CD4-positive, alpha-beta T cell treated with Interleukin-12 subunit alpha and Interleukin-12 subunit beta, for 1 hour (primary cell): ENCODE measurements around the gene PAM.

Experiments used
- DNase-seq: peaks from one replicate; pipeline ENCODE4 v3.0.0-alpha.2; 2020

The PAM gene

DNA sequence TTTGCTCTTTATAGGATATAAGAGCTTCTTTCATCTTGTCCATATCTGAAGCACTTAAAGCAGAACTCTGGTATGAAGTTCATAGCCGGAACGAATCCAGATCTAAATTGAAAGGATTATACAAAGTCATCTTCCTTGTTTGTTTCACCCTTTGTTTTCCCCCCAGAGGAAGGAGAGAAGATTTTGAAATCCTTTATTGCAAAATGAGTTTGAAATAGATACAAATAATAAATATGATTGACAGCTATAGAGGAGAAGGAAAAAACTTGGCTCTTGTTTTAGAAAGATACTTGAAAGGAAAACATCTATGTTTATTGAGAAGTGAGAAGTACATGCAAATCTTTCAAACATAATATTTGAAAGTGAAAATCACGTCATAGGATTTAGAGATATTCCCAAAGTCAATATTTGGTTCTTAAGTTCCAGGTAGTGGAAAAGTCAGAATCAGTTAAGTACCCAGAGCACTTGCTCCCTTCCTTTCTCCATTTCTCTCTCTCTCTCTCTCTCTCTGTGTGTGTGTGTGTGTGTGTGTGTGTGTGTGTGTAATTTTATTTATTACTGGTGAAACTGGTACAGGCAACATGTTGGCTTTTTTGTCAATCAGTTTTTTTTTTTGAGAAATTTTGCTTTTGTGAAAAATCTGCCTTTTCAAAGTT, 27.2 kb downstream of the PAM start:
- DNase-seq: no peak

DNA sequence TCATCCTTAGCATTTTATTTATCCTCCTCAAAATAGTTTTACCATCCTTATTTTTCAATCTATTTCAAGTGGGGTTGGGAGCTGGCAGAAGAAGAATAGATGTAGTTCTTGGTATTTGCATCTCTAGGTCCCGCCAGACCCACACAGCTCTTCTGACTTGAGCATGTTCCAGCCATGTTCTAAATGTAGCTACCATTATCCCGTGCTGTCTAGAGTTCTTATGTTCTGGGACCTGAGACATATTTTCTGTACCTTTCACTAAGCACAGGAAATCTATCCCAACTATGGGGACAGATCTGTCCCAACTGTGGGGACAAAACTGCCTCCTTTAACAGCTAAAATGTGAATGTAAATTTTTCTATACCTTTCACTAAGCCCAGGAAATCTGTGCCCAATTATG, 32.0 kb downstream of the PAM start:
- no peak for DNase-seq

DNA sequence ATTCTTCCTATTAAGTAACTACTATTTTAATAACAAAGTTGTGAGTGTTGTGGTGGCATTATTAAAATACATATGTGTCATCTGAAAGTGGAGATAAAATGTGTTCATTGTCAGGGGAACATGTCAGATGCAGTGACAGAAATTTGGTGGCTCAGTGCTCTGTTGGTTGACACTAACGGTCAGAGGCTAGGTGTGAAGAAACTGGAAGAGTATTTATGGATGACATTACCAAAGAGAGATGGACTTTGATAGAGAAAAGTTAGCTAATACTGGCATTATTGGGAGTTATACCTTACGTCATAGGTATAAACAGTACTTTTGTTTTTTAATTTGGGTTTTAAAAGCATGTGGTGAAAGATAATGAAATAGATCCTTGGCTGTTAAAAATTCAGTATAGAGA, 33.7 kb downstream of the PAM start:
- no peak for DNase-seq

- no peak for DNase-seq
Observed at GRCh38 chr5:102789469-102789868, 34.4 kb downstream of the PAM start.

DNA sequence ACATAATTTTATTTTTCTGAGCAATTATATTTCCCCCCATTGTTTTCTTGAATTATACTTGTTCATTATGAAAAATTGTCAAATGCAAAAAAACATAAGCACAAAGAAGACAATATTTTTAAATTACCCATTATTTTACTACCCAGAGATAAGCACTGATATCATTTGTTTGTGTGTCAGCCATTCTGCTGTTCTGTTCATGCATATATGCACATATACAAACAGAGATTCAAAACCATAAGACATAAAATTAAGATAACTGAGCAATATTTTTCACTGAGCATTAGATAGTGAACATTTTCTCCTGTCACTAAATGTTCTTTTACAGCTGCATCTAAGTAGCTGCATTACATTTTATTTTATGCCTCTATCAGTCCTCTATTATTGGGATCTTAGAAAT, 35.6 kb downstream of the PAM start:
- DNase-seq: no peak

GRCh38 chr5:102792705-102793104, 37.6 kb downstream of the PAM start:
- DNase-seq: peak; percentile 18

DNA sequence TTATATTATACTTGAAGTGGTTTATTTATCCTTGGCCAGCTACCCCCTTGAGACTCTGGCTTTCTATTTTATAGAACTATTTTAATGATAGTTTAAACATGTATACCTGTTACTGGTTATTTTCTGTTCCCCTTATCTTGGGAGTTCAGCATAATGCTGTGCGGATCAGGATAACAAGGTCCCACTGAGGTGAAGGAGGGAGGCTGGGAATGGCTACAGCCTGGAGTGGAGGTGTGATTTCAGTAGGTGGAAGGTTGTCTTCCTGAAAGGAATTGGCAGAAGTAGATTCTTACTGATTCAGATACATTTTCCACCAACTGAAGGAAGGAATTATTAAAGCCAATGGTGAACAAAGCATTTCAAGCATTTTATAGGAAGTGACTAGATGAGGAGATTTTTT, 38.9 kb downstream of the PAM start:
- DNase-seq: no peak

DNA sequence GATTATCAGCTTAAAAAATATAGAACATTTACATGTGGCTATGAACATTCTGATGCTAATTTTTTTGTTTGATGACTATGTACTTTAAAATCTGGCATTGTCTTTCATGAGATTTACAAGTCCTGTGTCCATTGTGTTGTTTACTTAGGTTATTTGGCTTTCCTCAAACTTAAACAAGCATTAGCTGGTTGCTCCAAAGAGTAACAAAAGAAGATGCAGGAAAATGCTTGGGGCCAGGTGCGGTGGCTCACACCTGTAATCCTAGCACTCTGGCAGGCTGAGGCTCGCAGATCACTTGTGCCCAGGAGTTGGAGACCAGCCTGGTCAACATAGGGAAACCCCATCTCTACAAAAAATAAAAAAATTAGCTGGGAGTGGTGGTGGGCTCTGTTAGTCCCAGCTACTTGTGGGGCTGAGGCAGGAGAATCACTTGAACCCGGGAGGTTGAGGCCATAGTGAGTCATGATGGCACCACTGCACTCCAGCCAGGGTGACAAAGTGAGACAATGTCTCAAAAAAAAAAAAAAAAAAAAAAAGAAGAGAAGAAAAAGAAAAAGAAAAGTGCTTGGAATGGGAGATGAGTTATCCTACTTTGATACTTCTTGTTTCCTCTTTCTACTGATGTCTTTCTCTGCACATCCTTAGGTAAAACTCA, 39.7 kb downstream of the PAM start:
- no peak for DNase-seq

DNA sequence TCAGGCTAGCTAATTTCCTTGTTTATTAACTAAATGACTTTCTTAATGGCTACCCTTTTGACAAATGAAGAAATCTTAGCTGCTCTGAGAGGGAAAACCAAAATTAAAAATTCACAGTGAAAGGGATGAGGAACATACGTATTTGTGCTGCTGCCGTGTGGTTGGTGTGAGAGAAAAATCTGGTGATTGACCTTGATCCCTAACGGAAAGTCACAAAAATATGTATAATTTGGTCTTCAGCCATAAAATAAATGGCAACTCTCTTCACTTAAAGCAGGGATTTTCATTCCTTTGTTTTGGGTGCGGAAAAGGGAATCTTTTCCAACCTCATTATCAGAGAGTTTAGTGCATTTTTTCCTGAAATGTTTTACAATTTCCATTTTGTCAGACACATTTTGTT, 40.4 kb downstream of the PAM start:
- DNase-seq: no peak

GRCh38 chr5:102796009-102796408, 40.9 kb downstream of the PAM start:
- no peak for DNase-seq

DNA sequence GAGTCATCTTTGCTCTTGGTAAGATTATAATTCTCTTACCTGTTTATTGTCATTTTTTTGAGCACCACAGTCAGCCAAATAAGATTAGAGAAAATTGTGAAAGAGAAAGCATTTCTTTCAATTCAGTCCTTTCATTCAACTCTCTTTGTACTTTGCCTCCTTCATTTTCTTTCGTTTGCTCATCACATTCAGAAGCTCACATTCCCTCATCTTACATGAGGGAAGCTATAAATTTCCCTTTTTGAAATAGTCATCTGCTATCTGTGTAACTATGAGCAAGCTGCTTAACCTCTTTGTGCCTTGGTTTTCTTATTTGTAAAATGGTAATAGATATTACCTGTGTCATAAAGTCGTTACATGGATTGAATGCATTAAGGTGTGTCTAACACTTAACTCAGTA, 41.4 kb downstream of the PAM start:
- no peak for DNase-seq

- DNase-seq: no peak
Observed at GRCh38 chr5:102797322-102797884, 42.3 kb downstream of the PAM start.

DNA sequence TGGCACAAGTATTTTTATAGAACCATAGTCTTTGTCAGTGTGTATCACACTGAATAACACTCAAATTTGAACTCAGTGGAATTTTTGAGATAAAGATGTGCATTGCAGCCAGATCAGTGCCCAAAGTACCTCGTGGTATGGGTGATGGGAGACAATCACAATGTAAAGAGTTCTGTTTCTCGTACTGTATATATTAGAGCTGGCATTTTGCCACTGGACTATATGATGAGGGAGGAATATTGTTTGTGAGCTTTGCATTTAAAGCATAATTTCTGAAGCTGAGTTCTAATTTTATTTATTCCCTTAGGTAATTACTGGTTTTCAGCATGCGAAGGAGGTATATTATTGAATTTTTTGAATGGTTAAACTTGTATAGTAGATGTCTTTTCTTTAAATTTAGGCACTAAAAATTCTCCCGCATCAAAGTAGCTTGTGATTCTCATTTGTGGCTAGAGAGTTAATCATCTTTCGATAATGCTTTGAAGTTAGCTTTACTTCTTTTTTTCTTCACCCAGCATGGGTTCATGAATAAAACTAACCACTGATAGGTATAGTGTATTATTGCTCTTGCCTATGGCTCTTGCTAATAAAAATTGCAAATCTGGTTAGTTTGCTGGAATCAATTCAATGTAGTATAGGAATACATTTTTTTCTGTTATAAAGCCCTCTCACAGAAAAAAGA, 43.1 kb downstream of the PAM start:
- DNase-seq: no peak

DNA sequence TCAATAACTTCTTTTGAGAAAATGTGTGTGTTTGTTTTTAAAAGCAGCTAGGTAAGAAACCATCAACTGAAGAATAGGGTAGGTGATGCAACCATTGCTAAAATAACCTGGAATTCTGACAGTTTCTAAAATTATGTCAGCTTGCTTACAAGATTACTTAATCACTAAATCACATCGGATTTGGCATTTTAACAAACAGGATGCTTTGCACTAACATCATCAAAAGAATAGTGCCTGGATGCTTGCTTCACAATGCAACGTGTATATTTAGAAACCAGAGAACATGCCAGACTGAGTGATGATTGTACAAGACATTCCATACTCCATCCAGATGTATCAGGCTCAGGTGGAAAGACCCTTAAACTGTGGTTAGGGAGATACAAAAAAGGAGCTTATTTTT, 43.9 kb downstream of the PAM start:
- DNase-seq: no peak

DNA sequence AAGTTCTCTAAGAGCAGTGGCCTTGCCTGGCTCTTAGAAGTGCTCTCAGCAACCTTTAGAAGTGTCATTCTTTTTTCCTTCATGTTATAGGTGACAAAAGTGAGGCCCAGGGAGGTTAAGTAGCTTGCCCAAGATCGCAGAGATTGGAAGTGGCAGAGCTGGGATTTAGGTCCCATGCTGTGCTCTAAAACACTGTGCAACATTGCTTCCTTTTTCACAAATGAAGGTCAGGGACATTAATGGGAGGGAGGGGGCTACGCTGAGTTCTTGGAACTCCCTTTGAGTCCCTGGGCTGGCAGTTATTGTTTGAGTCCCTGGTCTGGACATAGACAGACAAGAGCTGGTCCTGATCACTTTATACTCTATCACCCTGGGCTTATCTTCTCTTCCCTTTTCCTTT, 45.3 kb downstream of the PAM start:
- DNase-seq: no peak

DNA sequence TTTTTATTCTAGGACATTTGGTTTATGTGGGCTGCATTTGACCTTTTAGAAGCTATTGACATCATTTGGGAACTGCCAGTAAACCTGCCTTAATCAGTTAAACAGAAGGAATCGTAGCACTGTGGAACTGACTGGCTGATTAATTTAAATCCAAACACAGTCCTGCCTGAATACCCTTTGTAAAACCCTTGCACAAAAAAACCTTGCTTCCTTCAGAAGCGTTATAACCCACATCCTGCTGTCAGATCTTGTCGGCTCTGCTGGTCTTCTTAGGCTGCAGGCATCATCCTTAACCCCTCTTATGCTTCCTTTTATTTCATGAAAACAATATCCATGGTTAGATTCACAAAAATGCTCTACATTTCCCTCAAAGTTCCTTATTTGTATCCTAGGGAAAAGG, 46.3 kb downstream of the PAM start:
- peak; percentile 51 for DNase-seq

DNA sequence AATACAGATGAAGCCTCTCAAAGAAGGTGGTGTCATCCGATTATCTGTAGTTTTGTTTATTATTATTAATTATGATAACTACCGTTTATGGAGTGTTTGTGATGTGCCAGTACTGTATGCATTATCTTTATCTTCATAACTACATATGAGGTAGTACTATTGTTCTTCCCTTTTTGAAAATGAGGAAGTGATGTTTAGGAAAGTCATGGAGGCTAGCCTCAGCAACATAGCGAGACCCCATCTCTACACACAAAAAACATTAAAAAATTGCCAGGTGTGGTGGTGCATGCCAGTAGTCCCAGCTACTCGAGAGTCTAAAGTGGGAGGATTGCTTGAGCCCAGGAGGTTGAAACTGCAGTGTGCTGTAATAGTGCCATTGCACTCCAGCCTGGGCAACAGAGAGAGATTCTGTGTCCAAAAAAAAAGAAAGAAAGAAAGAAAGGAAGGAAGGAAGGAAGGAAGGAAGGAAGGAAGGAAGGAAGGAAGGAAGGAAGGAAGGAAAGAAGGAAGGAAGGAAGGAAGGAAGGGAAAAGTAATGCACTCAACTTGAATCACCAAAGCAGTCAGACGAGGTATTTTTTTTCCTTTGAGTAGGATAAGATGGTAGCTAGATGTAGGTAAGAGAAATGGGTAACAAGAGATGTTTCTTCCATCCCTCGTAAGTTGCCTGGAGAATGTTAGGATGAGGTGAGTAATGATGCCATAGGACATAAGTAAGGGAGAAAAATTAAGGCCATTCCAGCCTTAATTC, 47.8 kb downstream of the PAM start:
- no peak for DNase-seq

DNA sequence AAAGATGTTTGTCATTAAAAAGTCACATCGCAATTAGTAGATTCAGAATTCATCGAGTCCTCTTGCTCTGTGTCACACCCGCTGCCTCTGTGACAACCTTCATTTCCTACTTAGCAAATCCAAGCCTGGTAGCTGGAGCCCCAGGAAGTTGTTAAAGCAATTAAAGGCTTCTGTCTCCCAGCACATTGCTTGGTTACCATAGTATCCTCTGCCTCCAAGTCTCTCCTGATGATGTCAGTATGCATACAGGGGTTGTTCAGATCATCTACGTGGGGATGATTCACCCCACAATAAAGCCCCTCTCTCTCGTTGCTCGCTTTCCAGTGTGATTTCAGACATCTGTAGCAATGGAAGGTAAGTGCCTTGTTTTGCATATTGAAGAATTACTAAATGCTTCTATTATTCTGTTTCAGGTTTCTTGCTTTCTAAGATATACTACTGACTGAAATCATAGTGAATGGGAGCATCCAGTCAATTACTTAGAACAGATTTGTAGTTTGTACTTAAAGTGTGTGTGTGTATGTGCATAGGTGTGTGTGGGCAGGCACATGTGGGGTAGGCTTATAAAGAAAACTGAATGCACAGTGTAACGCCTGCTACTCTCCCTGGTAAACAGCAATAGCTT, 52.9 kb downstream of the PAM start:
- DNase-seq: no peak

GRCh38 chr5:102809033-102809432, 53.9 kb downstream of the PAM start:
- DNase-seq: no peak

DNA sequence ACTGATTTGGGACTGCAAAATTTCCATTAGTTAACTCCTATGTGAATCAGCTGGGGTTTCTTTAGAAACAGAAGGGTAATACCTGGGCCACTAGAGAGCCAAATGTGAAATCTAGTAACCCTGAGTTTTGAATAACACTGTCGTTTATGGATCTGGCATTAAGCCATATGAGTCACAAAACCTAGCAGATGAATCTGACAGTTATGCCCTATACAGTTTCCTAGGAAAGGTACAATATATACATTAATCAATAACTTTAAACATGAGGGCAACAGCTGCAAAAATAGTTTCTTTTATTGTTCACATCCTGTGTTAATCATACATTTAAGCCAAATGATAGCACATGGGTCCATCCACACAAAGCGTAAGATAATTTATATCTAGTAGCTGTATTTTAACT, 56.9 kb downstream of the PAM start:
- DNase-seq: no peak

DNA sequence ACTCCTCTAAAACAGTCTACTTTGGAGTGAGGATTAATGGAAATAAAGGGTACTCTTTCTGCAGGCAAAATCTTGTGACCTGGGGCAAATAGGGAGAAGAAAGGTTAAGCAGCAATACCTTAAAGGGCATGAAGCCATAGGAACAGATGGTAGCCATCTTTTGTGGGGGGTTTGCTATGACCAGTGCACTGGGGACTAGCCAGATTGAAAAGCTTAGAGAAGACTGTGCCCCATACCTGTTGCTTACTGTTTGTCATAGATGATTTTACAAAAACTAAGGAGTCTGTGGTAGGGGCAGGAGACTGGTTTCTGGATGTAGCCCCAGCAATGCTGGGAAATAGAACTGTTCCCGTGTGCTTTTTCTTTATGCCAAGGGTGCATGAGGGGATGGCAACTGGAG, 58.6 kb downstream of the PAM start:
- no peak for DNase-seq

DNA sequence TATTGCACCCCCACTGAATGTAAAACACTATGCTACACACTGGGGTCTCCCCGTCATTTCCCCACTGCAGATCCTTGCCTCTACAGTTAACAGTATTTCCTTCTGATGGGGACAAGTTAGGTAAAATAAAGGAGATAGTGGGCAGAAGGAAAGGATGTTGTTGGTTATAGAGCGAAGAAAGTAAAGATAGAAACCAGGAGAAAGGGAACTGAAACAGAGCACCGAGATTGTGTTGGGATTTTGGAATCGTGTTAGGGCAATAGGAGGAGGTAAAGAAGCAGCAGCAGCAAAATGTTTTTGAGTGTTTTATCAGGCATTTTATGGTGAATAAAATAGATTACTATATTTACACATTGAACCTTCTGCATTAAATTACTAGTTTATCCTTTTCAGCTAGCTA, 60.0 kb downstream of the PAM start:
- no peak for DNase-seq
